IMR-90 (cell line): ENCODE measurements around the gene SLC15A1. TPM values are rescaled to one million over a fixed set of nuclear protein-coding genes. Genes with fewer than 3 reads are reported as not detected.

Experiments
- ATAC-seq: fragments of 200-7000 bp; cut with Tn5 transposase; 2 replicates; pipeline ENCODE4 v1.9.1; 2020; ENCODE audit warnings: low read depth, mild to moderate bottlenecking, moderate library complexity
- BruUV-seq: library from RNA; stranded (reverse); fragments of 400-500 nt; replicated peaks from 2 replicates; lab custom pipeline; 2021; lab: Mats Ljungman, UMichigan
- CTCF ChIA-PET: fragments of 300-600 bp; formaldehyde crosslinking; extraction: SDS; loops from one replicate; lab custom pipeline; 2021; ENCODE audit warnings: antibody characterized with exemption; lab: Yijun Ruan, JAX
- POLR2A ChIA-PET: fragments of 300-600 bp; sonication (Branson Sonifier 250); formaldehyde crosslinking; loops from one replicate; lab custom pipeline; 2022; ENCODE audit warnings: antibody characterized with exemption; ENCODE audit not compliant: unreplicated experiment; lab: Charles Lee
- DNase-seq: peaks from one replicate; pipeline ENCODE4 v3.0.0; 2013
- H2AFZ ChIP-seq: replicated peaks from 2 replicates; pipeline ENCODE3; 2013; ENCODE audit warnings: low read length, mild to moderate bottlenecking; ENCODE audit not compliant: poor library complexity
- H2AK5ac ChIP-seq: 2 replicates; pipeline ENCODE4 v1.6.1; 2013; ENCODE audit warnings: low read depth, low read length, inconsistent platforms
- H2AK9ac ChIP-seq: replicated peaks from 2 replicates; pipeline ENCODE3; 2013; ENCODE audit warnings: mild to moderate bottlenecking, low read depth, low read length, moderate library complexity; ENCODE audit not compliant: poor library complexity
- H2BK120ac ChIP-seq: 2 replicates; pipeline ENCODE4 v1.6.1; 2013; ENCODE audit warnings: low read depth, low read length, inconsistent platforms
- H2BK15ac ChIP-seq: 3 replicates; pipeline ENCODE4 v1.6.1; 2013; ENCODE audit warnings: low read depth, low read length, inconsistent platforms
- H2BK20ac ChIP-seq: 2 replicates; pipeline ENCODE4 v1.6.1; 2013; ENCODE audit warnings: low read depth, mild to moderate bottlenecking, inconsistent platforms, low read length, moderate library complexity
- H2BK5ac ChIP-seq: 2 replicates; pipeline ENCODE4 v1.6.1; 2013; ENCODE audit warnings: mild to moderate bottlenecking, low read depth, low read length, inconsistent platforms; ENCODE audit not compliant: poor library complexity, severe bottlenecking
- H3K14ac ChIP-seq: replicated peaks from 2 replicates; pipeline ENCODE4 v1.6.1; 2013; ENCODE audit warnings: low read depth, low read length, inconsistent platforms
- H3K18ac ChIP-seq: 2 replicates; pipeline ENCODE4 v1.6.1; 2013; ENCODE audit warnings: low read depth, low read length, control low read depth
- H3K23ac ChIP-seq: 2 replicates; pipeline ENCODE4 v1.6.1; 2013; ENCODE audit warnings: low read depth, low read length, inconsistent platforms
- H3K27ac ChIP-seq: 2 replicates; pipeline ENCODE4 v1.5.1; 2013; ENCODE audit warnings: mild to moderate bottlenecking, control low read depth, low read length; ENCODE audit not compliant: insufficient read depth
- H3K27me3 ChIP-seq: 2 replicates; pipeline ENCODE4 v1.6.1; 2013; ENCODE audit warnings: low read length; ENCODE audit not compliant: control insufficient read depth, insufficient read depth
- H3K36me3 ChIP-seq: 2 replicates; pipeline ENCODE4 v1.6.1; 2013; ENCODE audit warnings: low read length, mixed read lengths; ENCODE audit not compliant: control insufficient read depth, insufficient read depth
- H3K4ac ChIP-seq: 2 replicates; pipeline ENCODE4 v1.6.1; 2013; ENCODE audit warnings: low read depth, low read length, inconsistent platforms
- H3K4me1 ChIP-seq: 2 replicates; pipeline ENCODE4 v1.6.1; 2013; ENCODE audit warnings: low read length, mixed read lengths; ENCODE audit not compliant: control insufficient read depth, insufficient read depth
- H3K4me2 ChIP-seq: 2 replicates; pipeline ENCODE4 v1.6.1; 2013; ENCODE audit warnings: low read depth, mild to moderate bottlenecking, control low read depth, low read length, moderate library complexity
- H3K4me3 ChIP-seq: 2 replicates; pipeline ENCODE4 v1.5.1; 2013; ENCODE audit warnings: low read depth, mild to moderate bottlenecking, control low read depth, low read length, moderate library complexity; ENCODE audit not compliant: insufficient read depth
- H3K56ac ChIP-seq: 2 replicates; pipeline ENCODE4 v1.6.1; 2013; ENCODE audit warnings: low read length, inconsistent platforms; ENCODE audit not compliant: insufficient read depth; ENCODE audit errors: extremely low read depth
- H3K79me1 ChIP-seq, 2 experiments: 2 replicates each; pipeline ENCODE4 v1.6.1; 2013; ENCODE audit warnings: low read length in 2 of 2, inconsistent platforms in 1 of 2, low read depth in 1 of 2
- H3K9ac ChIP-seq: 2 replicates; pipeline ENCODE4 v1.6.1; 2013; ENCODE audit warnings: low read depth, low read length, control low read depth
- H3K9me1 ChIP-seq: 2 replicates; pipeline ENCODE4 v1.6.1; 2013; ENCODE audit warnings: low read length, inconsistent platforms; ENCODE audit not compliant: insufficient read depth
- H3K9me3 ChIP-seq: 2 replicates; pipeline ENCODE4 v1.6.1; 2013; ENCODE audit warnings: low read length; ENCODE audit not compliant: control insufficient read depth, insufficient read depth
- H4K20me1 ChIP-seq: 2 replicates; pipeline ENCODE4 v1.6.1; 2013; ENCODE audit warnings: low read length, inconsistent platforms; ENCODE audit not compliant: insufficient read depth
- H4K5ac ChIP-seq: 2 replicates; pipeline ENCODE4 v1.6.1; 2013; ENCODE audit warnings: mild to moderate bottlenecking, low read depth, low read length, control low read depth
- H4K8ac ChIP-seq, 2 experiments: 2 replicates each; pipeline ENCODE4 v1.6.1; 2013; ENCODE audit warnings: low read depth in 2 of 2, low read length in 2 of 2, control low read depth in 1 of 2, inconsistent platforms in 1 of 2
- H4K91ac ChIP-seq: 2 replicates; pipeline ENCODE4 v1.6.1; 2013; ENCODE audit warnings: low read depth, low read length, inconsistent platforms; ENCODE audit not compliant: insufficient read depth
- CEBPB ChIP-seq: IDR thresholded peaks from 2 replicates; pipeline ENCODE4 v1.6.1; 2012; ENCODE audit warnings: low read depth, low read length, improper control_type of control experiment
- FOS ChIP-seq: fragments of 150-350 bp; IDR thresholded peaks from 2 replicates; pipeline ENCODE4 v1.6.1; 2016; ENCODE audit warnings: low read depth, low read length
- MAFK ChIP-seq: IDR thresholded peaks from 2 replicates; pipeline ENCODE4 v1.6.1; 2012; ENCODE audit warnings: low read depth, low read length, improper control_type of control experiment
- MAZ ChIP-seq: IDR thresholded peaks from 2 replicates; pipeline ENCODE4 v1.6.1; 2012; ENCODE audit warnings: low read depth, mild to moderate bottlenecking, low read length, improper control_type of control experiment, moderate library complexity, borderline replicate concordance
- MXI1 ChIP-seq: IDR thresholded peaks from 2 replicates; pipeline ENCODE4 v1.6.1; 2012; ENCODE audit warnings: low read depth, mild to moderate bottlenecking, low read length, moderate library complexity, borderline replicate concordance
- NFE2L2 ChIP-seq: fragments of 150-350 bp; IDR thresholded peaks from 2 replicates; pipeline ENCODE4 v1.6.1; 2016; ENCODE audit warnings: low read depth, mild to moderate bottlenecking, low read length
- POLR2A ChIP-seq: IDR thresholded peaks from 2 replicates; pipeline ENCODE4 v1.6.1; 2012; ENCODE audit warnings: mild to moderate bottlenecking, low read depth, low read length
- RFX5 ChIP-seq: IDR thresholded peaks from 2 replicates; pipeline ENCODE4 v1.8.0; 2012; ENCODE audit warnings: low read depth, mild to moderate bottlenecking, low read length, moderate library complexity
- WGBS, 2 experiments: methylation state at CpG; one replicate each; pipeline versions ENCODE4 v1.1.5 to v1.1.7; 2013; ENCODE audit warnings: missing lambda C conversion rate in 2 of 2; ENCODE audit not compliant: insufficient read length in 1 of 2; ENCODE audit errors: extremely low coverage in 2 of 2; 5-methylcytosine and 5-hydroxymethylcytosine counted together
- dilution Hi-C: fragments of 300-500 bp; cut with HindIII; formaldehyde crosslinking; loops from one replicate; pipeline ENCODE4 v1.14.3; 2018; ENCODE audit warnings: low sequenced_read_pairs; ENCODE audit not compliant: unreplicated experiment
- in situ Hi-C: fragments of 300-500 bp; cut with MboI; formaldehyde crosslinking; loops from 3 replicates; pipeline ENCODE4 v1.14.3; 2019; ENCODE audit warnings: low sequenced_read_pairs, inconsistent platforms, mixed read lengths
- intact Hi-C: fragments of 100-400 bp; cut with micrococcal nuclease; formaldehyde crosslinking; loops from 2 replicates; pipeline ENCODE4 v1.10.0; 2022
- polyA plus RNA-seq, 3 experiments: library from polyadenylated mRNA; depleted of rRNA; stranded (reverse); fragments of >200 nt; gene quantifications; 2 replicates each; pipeline ENCODE4 v1.2.3, GENCODE V29; 2012; ENCODE audit warnings: low replicate concordance in 1 of 3
- total RNA-seq: library from RNA; depleted of rRNA; stranded (reverse); fragments of >200 nt; gene quantifications from 2 replicates; pipeline ENCODE4 v1.2.3, GENCODE V29; 2012

The SLC15A1 gene
- total and polyA plus RNA-seq, 2 of the 4 experiments (the other 2 are of a cell fraction), result not detected

GRCh38 chr13:98783856-98784478, 31.5 kb upstream of the SLC15A1 start:
- Histone ChIP-seq H2BK20ac (no peak overlapping the region), H3K27me3 (peaks cover 43% of the 10 kb centered on the region), H2BK120ac (no peak overlapping the region), H3K18ac (no peak overlapping the region), H2AFZ (no peak overlapping the region), H3K14ac (no peak overlapping the region), H3K4ac (no peak overlapping the region), H3K79me1 (no peaks in the 10 kb centered on the region), H3K4me3 (no peak overlapping the region), H2BK5ac (no peak overlapping the region), H3K27ac (no peak overlapping the region), H2AK5ac (no peak overlapping the region), H4K5ac (no peak overlapping the region), H3K36me3 (no peaks in the 10 kb centered on the region), H3K4me1 (no peaks in the 10 kb centered on the region), H4K8ac (no peak overlapping the region), H3K9me1 (no peaks in the 10 kb centered on the region), H3K23ac (no peak overlapping the region), H3K56ac (no peak overlapping the region), H3K4me2 (no peak overlapping the region), H2AK9ac (no peak overlapping the region), H3K9me3 (peaks cover 2% of the 10 kb centered on the region; the same call in 1 of the 2 replicates), H2BK15ac (no peak overlapping the region), H3K9ac (no peak overlapping the region), H4K20me1 (no peaks in the 10 kb centered on the region), H4K91ac (no peak overlapping the region)
- in situ Hi-C loops, result no loop called here
- TF ChIP-seq RFX5 (no peak), MAZ (no peak), MXI1 (no peak), FOS (no peak), MAFK (no peak), CEBPB (no peak), NFE2L2 (no peak), POLR2A (no peak)
- CTCF ChIA-PET, result no interaction called here
- dilution Hi-C loops, result no loop called here
- 90% methylated on average over 4 of the region's 12 CpGs; no CpG with 5 or more reads in 1 of the 2 experiments for WGBS, 2 experiments
- intact Hi-C loops, result no loop called here
- DNase-seq (no peak), ATAC-seq (no peak)
- no TSS peak for BruUV-seq
- POLR2A ChIA-PET, result no interaction called here
